ENCODE results near the gene BUD31.
A peak's percentile ranks its signal among the peaks of the same experiment; 100 is the strongest.
"Not testable (repeated sequence)": the region's sequence is repeated elsewhere in the genome, so short reads cannot be mapped to it uniquely, and the experiment has no call there.

BUD31 gene

DNA sequence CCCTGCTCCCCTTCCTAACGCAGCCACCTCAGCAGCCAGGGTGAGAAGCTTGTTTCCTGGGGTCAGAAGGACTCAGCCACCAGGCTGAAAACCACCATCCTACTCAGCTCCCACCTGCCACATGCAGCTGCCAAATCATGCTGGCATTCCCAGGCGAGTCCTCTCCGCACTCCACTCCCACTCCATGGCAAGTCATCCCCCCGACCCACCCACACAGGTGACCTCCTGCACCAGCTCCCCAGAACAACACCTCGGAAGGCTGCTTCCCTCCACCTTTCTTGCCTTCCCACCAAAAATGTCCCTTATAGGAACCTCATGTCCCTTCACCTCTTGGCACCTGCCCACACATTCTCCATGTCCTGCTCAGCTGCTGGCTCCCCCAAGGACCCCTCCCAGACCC, 5.0 kb upstream of the BUD31 start:
- Histone ChIP-seq H3K4me3 (ENCODE audit: low read length in 2 of 2) (no peak overlapping the region), H3K27me3 (ENCODE audit: control insufficient read depth in 1 of 2, insufficient read depth in 2 of 2, low read length in 2 of 2) (no peaks in the 10 kb centered on the region), H3K9me3 (ENCODE audit: control insufficient read depth in 2 of 2, low read length in 2 of 2) (no peaks in the 10 kb centered on the region), H3K9ac (ENCODE audit: low read length in 2 of 2) (no peak overlapping the region), H3K36me3 (ENCODE audit: control insufficient read depth in 2 of 2, insufficient read depth in 2 of 2, low read length in 2 of 2) (peaks cover 28 to 42% of the 10 kb centered on the region in 2 donors), H3K4me1 (ENCODE audit: control insufficient read depth, insufficient read depth, low read length) (peaks cover 29% of the 10 kb centered on the region), H3K27ac (ENCODE audit: low read length) (no peak overlapping the region)

DNA sequence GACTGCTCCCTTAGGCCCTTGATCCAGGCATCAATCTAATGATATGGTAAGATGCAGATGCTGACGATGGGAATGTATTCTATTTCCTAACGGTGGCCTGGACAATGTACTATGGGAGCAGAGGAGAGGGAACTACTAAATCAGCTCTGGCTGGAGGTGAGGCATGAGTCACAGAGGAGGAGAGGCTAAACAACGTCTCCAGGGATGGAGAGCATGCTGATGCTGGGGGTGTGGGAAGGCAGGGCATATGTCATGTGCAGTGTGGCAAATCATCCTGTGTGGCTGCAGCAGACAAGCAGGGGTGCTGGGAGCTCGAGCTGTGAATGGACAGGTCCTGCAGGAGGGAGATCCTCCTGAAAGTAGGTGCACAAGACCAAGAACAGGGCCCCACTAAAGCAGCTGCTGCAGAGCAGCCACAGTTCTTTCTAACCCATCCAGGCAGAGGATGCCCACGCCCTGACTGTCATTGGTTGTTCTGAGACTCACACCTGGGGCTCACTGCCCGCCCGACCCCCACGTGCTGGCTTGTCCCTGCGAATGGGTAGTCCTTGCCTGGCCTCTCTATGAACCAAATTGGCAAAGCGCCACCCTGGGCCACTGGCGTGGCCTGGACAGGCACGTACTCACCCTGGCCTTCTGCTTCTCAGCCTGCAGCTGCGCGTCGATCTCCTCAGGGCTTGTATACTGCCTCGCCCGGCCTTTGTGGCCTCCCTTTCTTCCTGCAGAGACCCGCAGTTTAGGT, 4.4 kb upstream of the BUD31 start:
- Histone ChIP-seq H3K4me1 (ENCODE audit: control insufficient read depth, insufficient read depth, low read length) (peaks cover 31% of the 10 kb centered on the region), H3K36me3 (ENCODE audit: control insufficient read depth in 2 of 2, insufficient read depth in 2 of 2, low read length in 2 of 2) (peaks cover 23 to 37% of the 10 kb centered on the region in 2 donors), H3K4me3 (ENCODE audit: low read length in 2 of 2) (no peak overlapping the region), H3K9me3 (ENCODE audit: control insufficient read depth in 2 of 2, low read length in 2 of 2) (no peaks in the 10 kb centered on the region), H3K27ac (ENCODE audit: low read length) (no peak overlapping the region), H3K27me3 (ENCODE audit: control insufficient read depth in 1 of 2, insufficient read depth in 2 of 2, low read length in 2 of 2) (no peaks in the 10 kb centered on the region), H3K9ac (ENCODE audit: low read length in 2 of 2) (no peak overlapping the region)

DNA sequence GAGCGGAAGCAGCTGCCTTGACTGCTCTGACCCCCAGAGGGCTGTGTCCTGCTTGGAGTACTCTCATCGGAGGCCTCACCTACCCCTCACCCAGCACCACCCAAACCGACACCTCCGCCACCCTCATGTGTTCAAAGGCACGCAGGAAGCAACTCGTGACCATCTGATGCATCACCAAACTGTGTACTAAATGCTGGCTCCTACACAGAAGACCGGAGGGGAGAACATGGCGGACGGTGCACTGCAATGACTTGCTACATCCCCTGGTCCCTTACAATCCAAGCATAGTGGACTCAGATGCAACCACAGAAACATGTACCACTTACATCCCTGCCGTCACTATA, 3.8 kb upstream of the BUD31 start:
- Histone ChIP-seq H3K4me1 (ENCODE audit: control insufficient read depth, insufficient read depth, low read length) (peaks cover 37% of the 10 kb centered on the region), H3K9ac (ENCODE audit: low read length in 2 of 2) (no peak overlapping the region), H3K27ac (ENCODE audit: low read length) (no peak overlapping the region), H3K9me3 (ENCODE audit: control insufficient read depth in 2 of 2, low read length in 2 of 2) (no peaks in the 10 kb centered on the region), H3K36me3 (ENCODE audit: control insufficient read depth in 2 of 2, insufficient read depth in 2 of 2, low read length in 2 of 2) (peaks cover 22 to 32% of the 10 kb centered on the region in 2 donors), H3K4me3 (ENCODE audit: low read length in 2 of 2) (no peak overlapping the region), H3K27me3 (ENCODE audit: control insufficient read depth in 1 of 2, insufficient read depth in 2 of 2, low read length in 2 of 2) (no peaks in the 10 kb centered on the region)

DNA sequence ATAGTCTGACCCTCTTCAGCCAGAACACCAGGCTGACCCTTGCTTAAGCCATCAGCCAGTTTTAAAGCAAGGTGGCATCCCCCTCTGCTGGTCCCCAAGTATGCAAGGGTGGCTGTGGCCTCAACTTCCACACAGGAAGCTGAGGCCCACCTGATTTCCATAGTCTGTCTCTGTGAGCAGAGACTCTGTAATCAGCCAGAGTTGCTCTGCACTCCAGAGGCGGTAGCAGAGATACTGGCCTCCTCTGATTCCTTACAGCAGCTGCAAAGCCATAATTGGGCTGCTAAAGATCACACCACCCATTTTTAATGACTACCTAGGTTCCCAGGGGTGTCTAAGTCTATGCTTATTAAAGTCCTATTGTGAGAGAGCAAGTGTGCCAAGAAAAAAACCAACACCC, 2.2 kb upstream of the BUD31 start:
- Histone ChIP-seq H3K36me3 (ENCODE audit: control insufficient read depth in 2 of 2, insufficient read depth in 2 of 2, low read length in 2 of 2) (peaks cover 17 to 29% of the 10 kb centered on the region in 2 donors), H3K9me3 (ENCODE audit: control insufficient read depth in 2 of 2, low read length in 2 of 2) (no peaks in the 10 kb centered on the region), H3K27ac (ENCODE audit: low read length) (no peak overlapping the region), H3K27me3 (ENCODE audit: control insufficient read depth in 1 of 2, insufficient read depth in 2 of 2, low read length in 2 of 2) (no peaks in the 10 kb centered on the region), H3K4me3 (ENCODE audit: low read length in 2 of 2) (peak overlapping the region in 1 of 2 donors; percentile 14), H3K9ac (ENCODE audit: low read length in 2 of 2) (peak overlapping the region in 1 of 2 donors; percentile 97), H3K4me1 (ENCODE audit: control insufficient read depth, insufficient read depth, low read length) (peaks cover 42% of the 10 kb centered on the region)

DNA sequence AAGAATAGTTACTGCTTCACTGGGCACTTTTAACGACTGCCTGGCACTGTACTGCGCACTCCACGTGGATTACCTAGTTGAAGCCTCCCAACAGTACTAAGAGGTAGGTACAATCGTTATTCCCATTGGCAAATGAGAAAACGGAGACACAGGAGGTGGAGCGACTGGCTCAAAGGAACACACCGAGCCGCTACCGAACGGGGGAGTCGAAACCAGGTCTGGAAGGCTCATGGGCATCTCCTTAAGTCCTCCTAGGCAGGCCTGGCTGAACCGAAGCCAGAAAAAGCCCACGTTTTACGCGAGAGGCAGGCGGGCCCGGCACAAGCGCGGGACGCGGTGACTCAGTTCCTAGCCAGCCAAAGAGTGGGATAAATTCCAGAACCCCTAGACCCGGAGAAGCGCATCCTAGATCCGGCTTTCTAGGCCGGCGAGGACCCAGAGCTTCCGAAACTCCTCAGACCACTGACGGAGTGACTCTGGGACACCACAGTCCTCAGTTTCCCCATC, 844 bp upstream of the BUD31 start:
- Histone ChIP-seq H3K9me3 (ENCODE audit: control insufficient read depth in 2 of 2, low read length in 2 of 2) (no peaks in the 10 kb centered on the region), H3K27me3 (ENCODE audit: control insufficient read depth in 1 of 2, insufficient read depth in 2 of 2, low read length in 2 of 2) (no peaks in the 10 kb centered on the region), H3K36me3 (ENCODE audit: control insufficient read depth in 2 of 2, insufficient read depth in 2 of 2, low read length in 2 of 2) (peaks cover 23 to 35% of the 10 kb centered on the region in 2 donors), H3K27ac (ENCODE audit: low read length) (peak overlapping the region; percentile 98), H3K4me3 (ENCODE audit: low read length in 2 of 2) (peak overlapping the region; percentile 89 to 99), H3K9ac (ENCODE audit: low read length in 2 of 2) (peak overlapping the region; percentile 97 to 99), H3K4me1 (ENCODE audit: control insufficient read depth, insufficient read depth, low read length) (peaks cover 42% of the 10 kb centered on the region)

DNA sequence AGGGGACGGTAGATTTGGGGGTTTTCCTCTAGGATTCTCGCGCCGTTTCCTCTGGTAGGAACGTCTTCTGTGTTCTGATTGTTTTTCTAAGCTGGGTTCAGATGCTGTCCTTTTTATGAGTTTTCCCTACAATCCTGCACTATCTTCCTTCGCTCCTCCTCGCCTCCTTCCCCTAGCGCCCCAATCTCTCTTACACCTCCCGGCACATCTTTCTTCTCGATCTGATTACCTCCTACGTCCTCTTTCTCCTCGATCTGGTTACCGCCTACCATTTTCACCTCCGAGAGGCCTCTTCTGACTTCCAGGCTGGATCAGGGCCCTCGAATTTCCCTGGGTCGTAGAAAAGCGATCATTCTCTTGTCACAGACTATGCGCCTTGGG, 413 bp downstream of the BUD31 start:
- peak overlapping the region; percentile 89 to 99 for H3K4me3 ChIP-seq (ENCODE audit: low read length in 2 of 2)
- H3K9me3 ChIP-seq (ENCODE audit: control insufficient read depth in 2 of 2, low read length in 2 of 2) = no peaks in the 10 kb centered on the region
- peak overlapping the region; percentile 97 to 99 for H3K9ac ChIP-seq (ENCODE audit: low read length in 2 of 2)
- H3K36me3 ChIP-seq (ENCODE audit: control insufficient read depth in 2 of 2, insufficient read depth in 2 of 2, low read length in 2 of 2) = peaks cover 20 to 28% of the 10 kb centered on the region in 2 donors
- peaks cover 39% of the 10 kb centered on the region for H3K4me1 ChIP-seq (ENCODE audit: control insufficient read depth, insufficient read depth, low read length)
- no peaks in the 10 kb centered on the region for H3K27me3 ChIP-seq (ENCODE audit: control insufficient read depth in 1 of 2, insufficient read depth in 2 of 2, low read length in 2 of 2)
- H3K27ac ChIP-seq (ENCODE audit: low read length) = peak overlapping the region; percentile 98

DNA sequence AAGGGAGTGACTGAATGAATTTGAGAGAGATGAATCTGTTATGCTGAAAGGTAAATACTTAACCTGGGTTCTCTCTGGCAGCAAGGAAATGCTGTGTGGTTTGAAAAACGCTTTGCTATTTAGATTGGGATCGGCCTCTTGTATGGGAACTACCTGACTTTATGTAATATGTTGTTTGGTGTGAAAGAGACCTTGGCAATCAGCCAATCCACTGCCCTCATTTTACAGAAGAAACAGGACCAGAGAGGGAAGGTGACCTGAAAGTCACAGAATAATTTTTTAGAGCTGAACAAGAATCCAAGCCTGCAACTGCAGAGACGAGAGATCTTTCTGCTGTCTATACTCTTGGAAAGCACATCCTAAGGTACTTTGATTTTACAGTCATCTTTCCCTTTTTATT, 1.0 kb downstream of the BUD31 start:
- peaks cover 32% of the 10 kb centered on the region for H3K4me1 ChIP-seq (ENCODE audit: control insufficient read depth, insufficient read depth, low read length)
- H3K4me3 ChIP-seq (ENCODE audit: low read length in 2 of 2) = peak overlapping the region; percentile 89 to 99
- no peaks in the 10 kb centered on the region for H3K9me3 ChIP-seq (ENCODE audit: control insufficient read depth in 2 of 2, low read length in 2 of 2)
- H3K9ac ChIP-seq (ENCODE audit: low read length in 2 of 2) = peak overlapping the region; percentile 97 to 99
- peaks cover 24% of the 10 kb centered on the region in 2 donors for H3K36me3 ChIP-seq (ENCODE audit: control insufficient read depth in 2 of 2, insufficient read depth in 2 of 2, low read length in 2 of 2)
- H3K27me3 ChIP-seq (ENCODE audit: control insufficient read depth in 1 of 2, insufficient read depth in 2 of 2, low read length in 2 of 2) = no peaks in the 10 kb centered on the region
- H3K27ac ChIP-seq (ENCODE audit: low read length) = peak overlapping the region; percentile 98

DNA sequence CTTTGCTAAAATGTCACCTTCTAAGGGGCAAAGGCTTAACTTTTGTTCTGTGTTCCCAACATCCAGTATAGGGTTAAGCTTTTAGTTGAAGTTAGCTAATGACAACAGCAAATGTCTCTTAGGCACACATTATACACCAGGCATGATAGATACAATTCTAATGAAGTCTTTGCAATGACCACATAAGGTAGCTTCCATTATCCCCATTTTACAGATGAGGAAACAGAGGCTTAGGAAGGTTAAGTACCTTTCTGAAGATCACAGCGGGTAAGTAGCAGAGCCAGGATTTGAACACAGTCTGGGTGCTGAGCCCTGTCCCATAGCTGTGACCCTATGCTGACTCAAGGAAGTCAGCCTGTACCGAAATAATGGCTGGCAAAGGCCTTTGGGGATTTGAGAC, 1.9 kb downstream of the BUD31 start:
- Histone ChIP-seq H3K4me3 (ENCODE audit: low read length in 2 of 2) (no peak overlapping the region), H3K9me3 (ENCODE audit: control insufficient read depth in 2 of 2, low read length in 2 of 2) (no peaks in the 10 kb centered on the region), H3K36me3 (ENCODE audit: control insufficient read depth in 2 of 2, insufficient read depth in 2 of 2, low read length in 2 of 2) (peaks cover 27 to 29% of the 10 kb centered on the region in 2 donors), H3K27me3 (ENCODE audit: control insufficient read depth in 1 of 2, insufficient read depth in 2 of 2, low read length in 2 of 2) (no peaks in the 10 kb centered on the region), H3K27ac (ENCODE audit: low read length) (no peak overlapping the region), H3K9ac (ENCODE audit: low read length in 2 of 2) (no peak overlapping the region), H3K4me1 (ENCODE audit: control insufficient read depth, insufficient read depth, low read length) (peaks cover 28% of the 10 kb centered on the region)

DNA sequence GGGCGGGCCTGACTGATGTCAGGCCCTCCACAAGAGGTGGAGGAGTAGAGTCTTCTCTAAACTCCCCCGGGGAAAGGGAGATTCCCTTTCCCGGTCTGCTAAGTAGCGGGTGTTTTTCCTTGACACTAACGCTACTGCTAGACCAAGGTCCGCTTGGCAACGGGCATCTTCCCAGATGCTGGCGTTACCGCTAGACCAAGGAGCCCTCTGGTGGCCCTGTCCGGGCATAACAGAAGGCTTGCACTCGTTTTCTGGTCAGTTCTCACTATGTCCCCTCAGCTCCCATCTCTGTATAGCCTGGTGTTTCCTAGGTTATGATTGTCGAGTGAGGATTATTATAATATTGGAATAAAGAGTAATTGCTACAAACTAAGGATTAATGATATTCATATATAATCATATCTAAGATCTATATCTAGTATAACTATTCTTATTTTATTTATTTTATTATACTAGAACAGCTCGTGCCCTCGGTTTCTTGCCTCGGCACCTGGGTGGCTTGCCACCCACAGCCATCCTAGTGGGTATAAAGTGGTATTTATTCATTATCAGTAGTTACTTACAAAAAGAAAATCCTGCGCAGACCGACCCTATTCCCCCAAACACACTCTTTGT, 6.9 kb downstream of the BUD31 start:
- not testable (repeated sequence) for H3K27ac ChIP-seq (ENCODE audit: low read length); H3K27me3 ChIP-seq (ENCODE audit: control insufficient read depth in 1 of 2, insufficient read depth in 2 of 2, low read length in 2 of 2); H3K9ac ChIP-seq (ENCODE audit: low read length in 2 of 2); H3K4me1 ChIP-seq (ENCODE audit: control insufficient read depth, insufficient read depth, low read length); H3K4me3 ChIP-seq (ENCODE audit: low read length in 2 of 2); H3K9me3 ChIP-seq (ENCODE audit: control insufficient read depth in 2 of 2, low read length in 2 of 2)
- H3K36me3 ChIP-seq (ENCODE audit: control insufficient read depth in 2 of 2, insufficient read depth in 2 of 2, low read length in 2 of 2) = peaks cover 62 to 68% of the 10 kb centered on the region in 2 donors

DNA sequence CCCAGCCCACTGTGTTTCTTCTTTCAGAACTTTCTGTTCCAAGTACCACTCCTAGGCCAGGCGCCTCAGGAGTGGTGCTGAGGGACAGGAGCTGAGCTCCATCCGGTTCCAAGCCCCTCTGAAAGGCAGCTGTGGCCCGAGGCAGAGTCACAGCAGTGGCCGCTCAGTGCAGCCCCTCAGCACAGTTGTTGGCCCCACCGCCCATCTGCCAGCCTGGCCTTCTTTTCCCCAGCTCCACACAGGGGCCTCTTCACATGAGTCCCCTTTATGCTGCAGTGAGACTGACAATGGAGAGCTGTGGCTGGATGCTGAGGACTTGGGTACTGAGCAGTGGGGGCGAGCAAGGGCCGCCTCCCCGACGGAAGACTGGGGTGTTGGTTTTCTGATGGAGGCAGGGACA, 9.5 kb downstream of the BUD31 start:
- Histone ChIP-seq H3K36me3 (ENCODE audit: control insufficient read depth in 2 of 2, insufficient read depth in 2 of 2, low read length in 2 of 2) (peaks cover 49 to 61% of the 10 kb centered on the region in 2 donors), H3K27ac (ENCODE audit: low read length) (no peak overlapping the region), H3K9me3 (ENCODE audit: control insufficient read depth in 2 of 2, low read length in 2 of 2) (no peaks in the 10 kb centered on the region), H3K9ac (ENCODE audit: low read length in 2 of 2) (no peak overlapping the region), H3K4me3 (ENCODE audit: low read length in 2 of 2) (no peak overlapping the region), H3K27me3 (ENCODE audit: control insufficient read depth in 1 of 2, insufficient read depth in 2 of 2, low read length in 2 of 2) (no peaks in the 10 kb centered on the region), H3K4me1 (ENCODE audit: control insufficient read depth, insufficient read depth, low read length) (no peaks in the 10 kb centered on the region)

Data from stomach smooth muscle (tissue), 2 donors.